ENCODE data around the gene LRRC61.

The LRRC61 gene

DNA sequence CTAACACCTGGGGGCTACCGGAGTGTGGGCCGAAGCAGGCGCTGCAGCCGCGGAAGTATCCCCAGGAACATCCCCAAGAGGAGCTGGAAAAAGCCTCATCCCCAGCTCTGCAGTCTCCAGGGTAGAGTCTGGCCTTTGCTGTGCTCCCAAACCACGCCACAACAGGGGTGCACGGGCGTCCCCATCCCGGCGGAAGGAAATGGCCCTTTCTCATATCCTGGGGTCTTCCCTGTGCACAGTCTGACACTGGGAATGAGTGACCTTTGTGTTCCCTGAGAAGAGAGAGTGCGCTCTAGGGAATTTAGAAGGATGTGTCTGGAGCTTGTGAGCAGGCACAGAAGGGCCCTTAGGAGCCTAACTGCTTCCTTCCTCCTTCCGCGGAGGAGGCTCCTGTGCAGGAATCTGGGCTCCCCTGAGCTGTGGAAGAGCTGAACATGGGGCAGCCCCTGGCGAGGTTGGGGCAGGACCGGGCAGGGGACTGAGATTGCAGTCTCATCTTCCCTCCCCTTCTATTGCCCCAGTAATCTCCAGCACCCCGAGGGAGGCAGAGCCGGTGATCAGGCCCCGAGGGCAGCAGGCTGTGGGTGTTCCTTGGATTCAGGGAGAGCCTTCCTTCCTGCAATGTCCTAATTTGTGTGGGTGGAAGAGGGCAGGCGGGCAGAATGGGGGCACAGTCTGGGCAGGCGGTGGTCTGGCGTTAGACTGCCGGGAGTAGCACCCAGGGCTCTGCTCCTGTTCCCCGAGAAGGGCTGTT, 46.8 kb downstream of the LRRC61 start:
- peak overlapping the region; percentile 77 for H3K4me3 ChIP-seq (ENCODE audit: low read depth, low read length)

GRCh38 chr7:150370612-150371071, 47.5 kb downstream of the LRRC61 start:
- H3K4me3 ChIP-seq (ENCODE audit: low read depth, low read length) = no peak overlapping the region

- no peak overlapping the region for H3K4me3 ChIP-seq (ENCODE audit: low read depth, low read length)
Observed at GRCh38 chr7:150371131-150371995, 48.2 kb downstream of the LRRC61 start.

DNA sequence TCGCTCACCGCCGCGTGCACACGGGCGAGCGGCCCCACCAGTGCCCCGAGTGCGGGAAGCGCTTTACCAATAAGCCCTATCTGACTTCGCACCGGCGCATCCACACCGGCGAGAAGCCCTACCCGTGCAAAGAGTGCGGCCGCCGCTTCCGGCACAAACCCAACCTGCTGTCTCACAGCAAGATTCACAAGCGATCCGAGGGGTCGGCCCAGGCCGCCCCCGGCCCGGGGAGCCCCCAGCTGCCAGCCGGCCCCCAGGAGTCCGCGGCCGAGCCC, 48.8 kb downstream of the LRRC61 start:
- H3K4me3 ChIP-seq (ENCODE audit: low read depth, low read length) = no peak overlapping the region

GRCh38 chr7:150372271-150373048, 49.3 kb downstream of the LRRC61 start:
- no peak overlapping the region for H3K4me3 ChIP-seq (ENCODE audit: low read depth, low read length)

- H3K4me3 ChIP-seq (ENCODE audit: low read depth, low read length) = no peak overlapping the region
Observed at GRCh38 chr7:150373049-150373801, 50.1 kb downstream of the LRRC61 start.

DNA sequence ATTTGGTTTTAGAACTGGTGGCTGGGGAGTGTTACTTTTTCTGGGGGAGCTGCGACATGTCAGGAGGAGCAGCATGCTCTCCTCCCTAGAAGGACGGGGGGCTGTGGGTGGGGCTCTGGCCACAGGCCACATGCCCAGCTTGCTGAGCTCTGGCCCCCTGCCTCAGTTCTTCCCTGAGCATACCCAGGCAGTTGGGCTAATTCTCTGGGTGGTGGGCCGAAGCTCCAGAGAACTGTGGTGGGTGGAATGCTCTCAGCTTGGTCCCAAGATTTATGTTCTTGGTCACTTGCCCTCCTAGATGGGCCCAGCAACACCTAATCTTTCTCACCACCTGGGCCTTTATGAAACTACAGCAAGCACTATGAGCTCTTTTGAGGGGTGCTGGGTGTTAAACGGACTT, 50.9 kb downstream of the LRRC61 start:
- H3K4me3 ChIP-seq (ENCODE audit: low read depth, low read length) = no peak overlapping the region

GRCh38 chr7:150374472-150374871, 51.3 kb downstream of the LRRC61 start:
- H3K4me3 ChIP-seq (ENCODE audit: low read depth, low read length) = no peak overlapping the region

DNA sequence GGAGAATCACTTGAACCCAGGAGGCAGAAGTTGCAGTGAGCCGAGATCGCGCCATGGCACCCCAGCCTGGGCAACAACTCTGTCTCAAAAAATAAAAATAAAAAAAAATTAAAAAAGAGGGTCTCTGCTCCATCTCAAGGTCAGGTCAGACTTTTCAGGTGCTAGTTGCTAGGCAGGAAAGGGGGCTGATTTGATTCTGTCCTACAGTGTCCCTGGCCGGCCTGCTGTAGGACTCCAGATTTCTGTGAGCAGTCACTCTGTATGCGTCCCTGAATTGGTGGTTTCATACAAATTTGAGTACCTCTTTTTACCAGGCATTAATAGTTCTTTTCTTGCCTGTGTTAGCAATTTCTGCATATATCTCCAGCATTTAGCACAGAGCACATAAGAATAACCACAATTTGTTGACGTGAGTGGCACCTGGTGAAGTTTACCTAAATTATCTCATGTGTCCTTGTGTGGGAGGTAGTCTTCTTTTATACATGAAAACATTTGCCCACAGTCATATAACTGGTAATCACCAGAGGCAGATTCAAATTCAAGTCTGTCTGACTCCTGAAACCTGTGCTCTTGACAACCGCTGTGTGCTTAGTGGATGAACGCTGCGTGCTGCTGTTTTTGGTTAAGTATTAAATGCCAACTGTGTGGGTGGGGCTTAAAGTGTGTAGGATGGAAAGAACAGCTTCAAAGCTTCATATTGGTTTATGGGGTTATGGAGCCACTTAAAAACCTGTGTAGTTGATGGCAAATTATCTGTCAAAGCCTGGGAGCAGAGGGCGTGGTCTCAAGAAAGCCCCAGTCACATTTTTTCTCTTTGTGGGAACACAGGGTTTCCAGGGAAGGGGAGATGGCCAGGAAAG, 52.7 kb downstream of the LRRC61 start:
- no peak overlapping the region for H3K4me3 ChIP-seq (ENCODE audit: low read depth, low read length)

DNA sequence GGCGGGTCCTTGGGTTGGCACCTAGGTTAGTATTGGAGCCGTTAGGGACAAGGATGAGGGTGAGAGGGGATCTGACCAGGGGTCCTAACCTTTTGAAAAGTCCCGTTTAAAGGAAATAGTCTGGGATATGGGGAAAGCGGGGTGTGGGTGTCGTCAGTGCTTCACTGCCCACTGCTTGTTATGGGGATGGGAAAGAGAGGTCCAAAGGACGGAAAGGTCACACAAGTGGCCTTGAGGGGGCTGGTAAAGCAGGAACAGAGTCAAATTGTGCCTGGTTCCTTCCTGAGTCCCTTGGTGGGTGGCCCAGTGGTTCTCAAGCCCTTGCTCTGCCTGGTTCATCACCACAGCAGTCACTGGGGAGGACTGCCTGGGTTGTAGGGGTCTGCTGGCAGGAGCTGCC, 53.4 kb downstream of the LRRC61 start:
- H3K4me3 ChIP-seq (ENCODE audit: low read depth, low read length) = no peak overlapping the region

DNA sequence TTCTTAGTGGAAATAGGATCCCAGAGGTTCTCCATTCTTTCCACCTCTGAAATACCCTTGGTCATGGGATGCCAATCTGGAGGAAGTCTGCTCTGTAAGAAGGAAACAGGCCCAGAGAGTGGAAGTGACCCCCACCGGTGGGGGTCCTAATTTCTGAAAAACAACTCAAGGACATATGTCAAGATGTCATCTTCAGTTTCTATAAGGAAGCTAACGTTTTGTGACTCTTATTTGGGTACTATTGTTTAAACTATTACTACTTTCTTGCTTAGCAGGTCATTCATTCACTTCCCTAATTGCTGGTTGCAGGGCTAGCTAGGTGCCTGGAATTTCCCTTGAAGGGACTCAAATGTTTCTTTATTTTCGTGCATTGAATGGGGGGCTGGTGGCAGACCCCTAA, 54.0 kb downstream of the LRRC61 start:
- no peak overlapping the region for H3K4me3 ChIP-seq (ENCODE audit: low read depth, low read length)

DNA sequence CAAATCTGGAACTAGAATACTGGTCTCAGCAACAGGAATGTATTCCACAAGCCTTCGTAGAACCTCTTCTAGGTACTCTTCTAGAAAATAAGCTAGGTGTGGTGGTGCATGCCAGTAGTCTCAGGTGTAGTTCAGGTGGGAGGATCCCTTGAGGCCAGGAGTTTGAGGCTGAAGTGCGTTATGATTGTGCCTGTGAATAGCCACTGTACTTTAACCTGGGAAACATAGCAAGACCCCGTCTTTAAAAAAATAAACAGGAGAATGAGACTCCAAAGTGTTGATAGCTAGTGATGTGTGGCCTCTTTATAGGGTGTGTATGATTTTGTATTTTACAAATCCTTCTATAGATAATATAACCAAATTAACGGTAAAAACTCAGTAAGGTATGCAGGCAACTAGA, 54.5 kb downstream of the LRRC61 start:
- no peak overlapping the region for H3K4me3 ChIP-seq (ENCODE audit: low read depth, low read length)

DNA sequence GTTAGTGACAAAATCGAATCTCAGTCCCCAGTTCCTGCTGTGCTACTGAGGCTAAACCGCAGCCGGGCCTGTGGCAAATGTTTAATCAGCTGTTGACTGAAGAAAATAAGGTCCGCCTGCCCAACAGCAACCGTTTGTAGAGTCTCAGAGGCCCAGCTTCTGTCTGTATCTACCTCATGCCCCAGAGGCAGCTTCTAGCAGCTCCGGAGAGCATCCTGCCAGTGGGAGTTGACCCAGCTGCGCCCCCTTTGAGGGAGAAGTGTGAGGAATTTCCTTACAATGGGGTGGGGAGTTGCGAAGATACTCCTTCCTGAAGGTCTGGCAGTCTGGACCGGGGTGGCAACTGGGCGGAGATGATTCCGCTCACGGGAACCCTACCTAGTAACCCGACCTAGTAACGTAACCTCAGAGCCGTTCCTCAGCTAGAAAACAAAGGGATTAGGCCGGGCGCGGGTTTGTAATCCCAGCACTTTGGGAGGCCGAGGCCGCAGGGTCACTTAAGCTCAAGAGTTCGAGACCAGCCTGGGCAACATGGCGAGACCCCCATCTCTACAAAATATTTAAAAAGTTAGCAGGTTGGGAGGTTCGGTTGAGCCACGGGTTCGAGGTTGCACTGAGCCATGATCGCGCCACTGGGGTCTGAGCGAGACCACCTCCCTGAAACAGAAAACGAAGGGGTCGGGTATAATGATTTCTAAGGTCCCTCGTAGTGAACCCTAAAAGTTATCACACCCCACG, 55.1 kb downstream of the LRRC61 start:
- H3K4me3 ChIP-seq (ENCODE audit: low read depth, low read length) = peak overlapping the region; percentile 59

DNA sequence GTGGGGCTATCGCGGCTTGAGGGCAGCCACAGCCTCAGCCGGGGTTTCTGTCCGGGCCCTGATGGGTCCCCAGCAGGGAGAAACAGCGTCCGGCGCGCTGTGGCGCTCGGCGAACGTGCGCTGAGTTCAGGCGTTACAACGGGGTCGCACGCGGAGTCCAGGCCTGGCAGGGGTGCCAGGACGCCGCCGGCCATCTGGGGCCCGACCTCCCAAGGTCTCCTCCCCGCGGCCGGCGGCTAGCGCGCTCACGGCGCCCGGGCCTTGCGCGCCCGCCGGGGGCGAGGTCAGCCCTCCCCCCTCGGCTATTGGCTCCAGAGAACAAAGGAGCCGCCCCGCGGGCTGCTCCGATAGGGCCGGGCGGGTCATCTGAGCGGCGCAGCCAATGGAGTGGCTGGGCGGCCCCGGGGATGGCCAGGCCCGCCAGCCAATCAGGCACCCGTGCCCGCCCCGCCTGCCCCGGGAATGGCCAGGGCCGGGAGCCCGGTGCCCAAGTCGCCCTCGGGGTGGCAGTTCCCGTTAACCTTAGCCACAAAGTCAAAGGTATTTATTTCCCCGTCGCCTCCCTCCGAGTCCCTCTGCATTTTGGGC, 55.8 kb downstream of the LRRC61 start, which contains the start of gene ZNF775:
Gene ZNF775 (plus strand): TSS at position 478 of the 588 bp plus-strand sequence. CDS start 9,141 bp downstream, outside the sequence.
- H3K4me3 ChIP-seq (ENCODE audit: low read depth, low read length) = peak within 1 kb of the TSS; percentile 76

- peak overlapping the region; percentile 76 for H3K4me3 ChIP-seq (ENCODE audit: low read depth, low read length)
Observed at GRCh38 chr7:150379441-150380379, 56.6 kb downstream of the LRRC61 start.

- no peak overlapping the region for H3K4me3 ChIP-seq (ENCODE audit: low read depth, low read length)
Observed at GRCh38 chr7:150380463-150380862, 57.3 kb downstream of the LRRC61 start.

DNA sequence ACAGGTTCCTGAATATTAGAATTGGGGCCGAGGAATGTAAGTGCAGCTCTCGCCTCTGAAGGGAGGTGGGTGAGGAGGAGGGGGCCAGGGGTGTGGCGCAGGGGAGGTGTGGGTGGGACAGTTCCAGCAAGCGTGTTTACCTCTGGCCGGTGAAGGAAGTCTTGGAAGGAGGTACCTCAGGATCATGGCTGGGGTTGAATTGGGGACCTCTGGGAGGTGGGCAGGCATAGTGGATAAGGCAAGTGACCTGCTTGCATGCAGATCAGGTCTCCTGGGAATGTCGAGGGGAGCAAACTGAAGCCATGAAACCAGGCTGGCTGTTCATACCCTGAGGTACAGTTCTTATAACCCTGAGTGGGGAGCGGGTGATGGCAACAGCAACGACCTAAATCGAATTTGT, 57.9 kb downstream of the LRRC61 start:
- no peak overlapping the region for H3K4me3 ChIP-seq (ENCODE audit: low read depth, low read length)

DNA sequence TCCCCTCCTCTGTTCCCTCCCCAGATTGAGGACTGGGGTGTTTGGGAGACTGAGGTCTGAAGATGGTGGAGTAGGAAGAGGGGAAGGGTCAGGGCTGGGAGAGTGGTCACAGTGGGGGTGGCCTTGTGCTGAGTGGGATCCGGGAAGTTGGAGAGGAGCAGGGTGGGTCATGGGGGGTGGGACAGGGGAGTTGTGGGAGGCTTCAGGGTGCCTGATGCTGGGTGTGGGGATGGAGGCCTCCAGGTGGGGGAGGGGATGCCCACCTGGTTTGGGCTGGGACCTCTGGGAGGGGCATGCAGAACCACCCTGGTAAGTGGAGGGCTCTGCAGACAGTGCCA, 58.6 kb downstream of the LRRC61 start:
- no peak overlapping the region for H3K4me3 ChIP-seq (ENCODE audit: low read depth, low read length)
